ENCODE data around the gene ULBP2. TPM values are rescaled to one million over a fixed set of nuclear protein-coding genes. Genes with fewer than 3 reads are reported as not detected.
"Not testable (repeated sequence)": the region's sequence is repeated elsewhere in the genome, so short reads cannot be mapped to it uniquely, and the experiment has no call there.

The ULBP2 gene
- total and polyA plus RNA-seq, 9 donors, result 0.23 to 0.53 (median 0.28) TPM; not detected in 1

- H3K36me3 ChIP-seq (ENCODE audit: control insufficient read depth, insufficient read depth, low read length); H3K4me1 ChIP-seq (ENCODE audit: control insufficient read depth, insufficient read depth, low read length); H3K27ac ChIP-seq (ENCODE audit: low read length); DNase-seq; H3K4me3 ChIP-seq (ENCODE audit: low read length); H3K9me3 ChIP-seq (replicated peaks; ENCODE audit: control insufficient read depth, low read depth, low read length): not testable (repeated sequence)
- H3K27me3 ChIP-seq (ENCODE audit: control insufficient read depth, insufficient read depth, low read length), result peaks cover 69% of the 10 kb centered on the region
- no CpG with 5 or more reads among the region's 3 CpGs for WGBS (ENCODE audit: insufficient coverage)
These were observed 16.3 kb downstream of the ULBP2 start for GRCh38 chr6:149958124-149958523.

- Histone ChIP-seq H3K27me3 (ENCODE audit: control insufficient read depth, insufficient read depth, low read length) (peaks cover 76% of the 10 kb centered on the region), H3K4me1 (ENCODE audit: control insufficient read depth, insufficient read depth, low read length) (peaks cover 18% of the 10 kb centered on the region)
- not testable (repeated sequence) for H3K36me3 ChIP-seq (ENCODE audit: control insufficient read depth, insufficient read depth, low read length); H3K9me3 ChIP-seq (replicated peaks; ENCODE audit: control insufficient read depth, low read depth, low read length); H3K4me3 ChIP-seq (ENCODE audit: low read length); H3K27ac ChIP-seq (ENCODE audit: low read length); DNase-seq
- WGBS (ENCODE audit: insufficient coverage), result no CpG with 5 or more reads among the region's 4 CpGs
These were observed 18.0 kb downstream of the ULBP2 start for GRCh38 chr6:149959806-149960205.

- Histone ChIP-seq H3K4me1 (ENCODE audit: control insufficient read depth, insufficient read depth, low read length) (peaks cover 25% of the 10 kb centered on the region), H3K27me3 (ENCODE audit: control insufficient read depth, insufficient read depth, low read length) (peaks cover 78% of the 10 kb centered on the region), H3K36me3 (ENCODE audit: control insufficient read depth, insufficient read depth, low read length) (no peaks in the 10 kb centered on the region), H3K9me3 (replicated peaks; ENCODE audit: control insufficient read depth, low read depth, low read length) (no peaks in the 10 kb centered on the region), H3K4me3 (ENCODE audit: low read length) (no peak overlapping the region), H3K27ac (ENCODE audit: low read length) (no peak overlapping the region)
- WGBS (ENCODE audit: insufficient coverage), result 88% methylated on average over 4 of the region's 6 CpGs
- no peak for DNase-seq
These were observed 18.7 kb downstream of the ULBP2 start for GRCh38 chr6:149960488-149960887.

GRCh38 chr6:149961728-149962425 lies 20.1 kb downstream of the ULBP2 start:
- DNase-seq, result no peak
- no peak overlapping the region for H3K27ac ChIP-seq (ENCODE audit: low read length)
- 38% methylated on average over 2 of the region's 6 CpGs for WGBS (ENCODE audit: insufficient coverage)
- H3K4me3 ChIP-seq (ENCODE audit: low read length), result no peak overlapping the region
- no peaks in the 10 kb centered on the region for H3K36me3 ChIP-seq (ENCODE audit: control insufficient read depth, insufficient read depth, low read length)
- peaks cover 25% of the 10 kb centered on the region for H3K4me1 ChIP-seq (ENCODE audit: control insufficient read depth, insufficient read depth, low read length)
- no peaks in the 10 kb centered on the region for H3K9me3 ChIP-seq (replicated peaks; ENCODE audit: control insufficient read depth, low read depth, low read length)
- peaks cover 82% of the 10 kb centered on the region for H3K27me3 ChIP-seq (ENCODE audit: control insufficient read depth, insufficient read depth, low read length)

GRCh38 chr6:149962461-149963211 lies 20.8 kb downstream of the ULBP2 start:
- no peak for DNase-seq
- WGBS (ENCODE audit: insufficient coverage), result 67% methylated on average over 5 of the region's 7 CpGs
- H3K27ac ChIP-seq (ENCODE audit: low read length), result no peak overlapping the region
- H3K4me3 ChIP-seq (ENCODE audit: low read length), result no peak overlapping the region
- H3K27me3 ChIP-seq (ENCODE audit: control insufficient read depth, insufficient read depth, low read length), result peaks cover 85% of the 10 kb centered on the region
- no peaks in the 10 kb centered on the region for H3K36me3 ChIP-seq (ENCODE audit: control insufficient read depth, insufficient read depth, low read length)
- H3K9me3 ChIP-seq (replicated peaks; ENCODE audit: control insufficient read depth, low read depth, low read length), result no peaks in the 10 kb centered on the region
- H3K4me1 ChIP-seq (ENCODE audit: control insufficient read depth, insufficient read depth, low read length), result peaks cover 25% of the 10 kb centered on the region

- Histone ChIP-seq H3K36me3 (ENCODE audit: control insufficient read depth, insufficient read depth, low read length) (no peaks in the 10 kb centered on the region), H3K27ac (ENCODE audit: low read length) (no peak overlapping the region), H3K4me3 (ENCODE audit: low read length) (peak overlapping the region; percentile 39), H3K9me3 (replicated peaks; ENCODE audit: control insufficient read depth, low read depth, low read length) (no peaks in the 10 kb centered on the region), H3K4me1 (ENCODE audit: control insufficient read depth, insufficient read depth, low read length) (peaks cover 25% of the 10 kb centered on the region), H3K27me3 (ENCODE audit: control insufficient read depth, insufficient read depth, low read length) (peaks cover 90% of the 10 kb centered on the region)
- 0% methylated on average over 2 of the region's 8 CpGs for WGBS (ENCODE audit: insufficient coverage)
- no peak for DNase-seq
These were observed 21.3 kb downstream of the ULBP2 start for GRCh38 chr6:149963212-149963461.

- no peak within 1 kb of the TSS for H3K27ac ChIP-seq (ENCODE audit: low read length)
- H3K4me3 ChIP-seq (ENCODE audit: low read length), result peak within 1 kb of the TSS; percentile 39
- H3K27me3 ChIP-seq (ENCODE audit: control insufficient read depth, insufficient read depth, low read length), result peaks cover 94% of the 10 kb centered on the region
- peaks cover 25% of the 10 kb centered on the region for H3K4me1 ChIP-seq (ENCODE audit: control insufficient read depth, insufficient read depth, low read length)
- H3K9me3 ChIP-seq (replicated peaks; ENCODE audit: control insufficient read depth, low read depth, low read length), result no peaks in the 10 kb centered on the region
- peak; percentile 94 for DNase-seq
- no peaks in the 10 kb centered on the region for H3K36me3 ChIP-seq (ENCODE audit: control insufficient read depth, insufficient read depth, low read length)
- WGBS (ENCODE audit: insufficient coverage), result under 1% methylated on average over 69 of the region's 69 CpGs
These were observed 21.9 kb downstream of the ULBP2 start, which contains the start of gene ULBP1 for GRCh38 chr6:149963462-149964307. Gene ULBP1, plus strand, starts transcription at chr6:149963943. Its CDS starts 107 bp downstream, at chr6:149964050.

- under 1% methylated on average over 99 of the region's 103 CpGs for WGBS (ENCODE audit: insufficient coverage)
- H3K4me3 ChIP-seq (ENCODE audit: low read length), result peak overlapping the region; percentile 39
- peaks cover 93% of the 10 kb centered on the region for H3K27me3 ChIP-seq (ENCODE audit: control insufficient read depth, insufficient read depth, low read length)
- H3K27ac ChIP-seq (ENCODE audit: low read length), result no peak overlapping the region
- H3K4me1 ChIP-seq (ENCODE audit: control insufficient read depth, insufficient read depth, low read length), result peaks cover 25% of the 10 kb centered on the region
- no peaks in the 10 kb centered on the region for H3K36me3 ChIP-seq (ENCODE audit: control insufficient read depth, insufficient read depth, low read length)
- peak; percentile 34 for DNase-seq
- no peaks in the 10 kb centered on the region for H3K9me3 ChIP-seq (replicated peaks; ENCODE audit: control insufficient read depth, low read depth, low read length)
These were observed 22.7 kb downstream of the ULBP2 start for GRCh38 chr6:149964308-149965193.

- under 1% methylated on average over 20 of the region's 38 CpGs for WGBS (ENCODE audit: insufficient coverage)
- no peaks in the 10 kb centered on the region for H3K36me3 ChIP-seq (ENCODE audit: control insufficient read depth, insufficient read depth, low read length)
- peaks cover 96% of the 10 kb centered on the region for H3K27me3 ChIP-seq (ENCODE audit: control insufficient read depth, insufficient read depth, low read length)
- DNase-seq, result peak; percentile 53
- no peaks in the 10 kb centered on the region for H3K9me3 ChIP-seq (replicated peaks; ENCODE audit: control insufficient read depth, low read depth, low read length)
- no peak overlapping the region for H3K27ac ChIP-seq (ENCODE audit: low read length)
- peaks cover 25% of the 10 kb centered on the region for H3K4me1 ChIP-seq (ENCODE audit: control insufficient read depth, insufficient read depth, low read length)
- peak overlapping the region; percentile 39 for H3K4me3 ChIP-seq (ENCODE audit: low read length)
These were observed 23.6 kb downstream of the ULBP2 start for GRCh38 chr6:149965194-149966020.

Data from muscle of leg (tissue), 11 donors.